GM21619 (cell line): ENCODE data around the gene RAB8B.

Experiments
- ATAC-seq: cut with Tn5 transposase; IDR thresholded peaks from one replicate; pipeline ENCODE4 v1.9.1; 2021; ENCODE audit not compliant: unreplicated experiment

The RAB8B gene

GRCh38 chr15:63305260-63305659, 115.9 kb downstream of the RAB8B start:
- no peak for ATAC-seq

DNA sequence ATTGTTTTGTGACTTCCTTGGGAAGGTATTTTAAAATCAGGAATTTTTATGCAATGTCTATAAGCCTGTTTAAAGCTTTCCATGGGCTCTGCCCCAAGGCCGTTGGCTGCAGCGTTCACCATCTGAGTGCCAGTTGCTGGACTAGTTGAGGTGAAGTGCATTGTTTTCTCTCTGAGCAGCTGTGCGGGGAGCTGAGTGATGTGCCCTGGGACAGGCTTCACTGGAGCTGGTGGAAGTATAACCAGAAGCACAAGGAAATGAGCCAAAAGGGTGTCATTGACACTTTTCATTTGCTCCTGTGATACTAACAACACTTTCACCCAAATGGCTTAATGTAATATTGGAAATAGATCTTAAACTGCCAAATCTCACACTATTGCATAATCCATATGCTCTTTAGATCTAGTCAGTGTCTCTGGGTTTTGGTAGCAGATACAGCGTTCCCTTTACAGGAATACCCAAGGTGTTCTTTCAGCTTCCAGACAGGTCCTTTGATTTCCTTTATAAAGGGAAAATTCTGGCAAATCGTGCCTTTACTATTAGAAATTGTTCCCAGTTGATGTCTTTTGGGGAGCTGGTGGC, 117.2 kb downstream of the RAB8B start:
- ATAC-seq: no peak

DNA sequence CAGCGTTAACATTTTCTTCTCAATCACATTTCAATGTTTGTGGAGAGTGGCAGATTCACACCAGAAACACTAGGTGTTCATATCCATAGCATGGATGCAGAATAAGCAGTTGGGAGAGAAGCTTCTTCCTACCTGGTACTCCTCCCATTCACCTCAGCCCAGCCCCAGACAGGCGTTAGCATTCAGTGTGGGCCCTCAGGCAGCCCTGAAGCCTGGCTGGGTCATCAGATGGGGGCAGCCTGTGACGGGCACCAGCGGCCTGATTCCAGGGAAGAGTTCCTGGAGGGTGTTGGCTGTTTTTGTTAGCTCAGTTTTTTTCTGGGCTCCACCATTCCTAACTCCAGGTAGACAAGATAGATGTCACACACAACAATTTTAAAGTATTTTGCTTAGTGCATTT, 119.1 kb downstream of the RAB8B start:
- ATAC-seq: no peak

GRCh38 chr15:63308947-63309346, 119.5 kb downstream of the RAB8B start:
- ATAC-seq: no peak

GRCh38 chr15:63310646-63311045, 121.2 kb downstream of the RAB8B start:
- ATAC-seq: no peak

DNA sequence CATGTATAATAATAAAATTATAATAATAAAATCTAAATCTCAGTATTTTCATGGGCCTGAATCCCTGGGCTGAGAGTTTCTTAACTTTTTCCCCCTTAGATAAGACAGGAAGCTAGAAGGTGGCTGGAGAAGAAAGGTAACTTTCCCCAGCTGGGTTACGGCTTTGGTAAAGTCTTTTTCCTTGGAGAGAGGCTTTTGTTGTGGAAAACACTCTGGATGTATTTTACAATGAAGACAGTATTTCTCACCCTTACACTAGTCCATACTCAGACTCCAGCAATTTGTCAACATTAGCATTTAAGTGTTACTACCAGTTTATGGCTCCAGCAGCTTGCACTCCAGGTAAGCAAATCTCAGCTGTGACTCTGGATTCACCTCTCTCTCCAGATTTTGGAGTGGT, 122.9 kb downstream of the RAB8B start:
- no peak for ATAC-seq

DNA sequence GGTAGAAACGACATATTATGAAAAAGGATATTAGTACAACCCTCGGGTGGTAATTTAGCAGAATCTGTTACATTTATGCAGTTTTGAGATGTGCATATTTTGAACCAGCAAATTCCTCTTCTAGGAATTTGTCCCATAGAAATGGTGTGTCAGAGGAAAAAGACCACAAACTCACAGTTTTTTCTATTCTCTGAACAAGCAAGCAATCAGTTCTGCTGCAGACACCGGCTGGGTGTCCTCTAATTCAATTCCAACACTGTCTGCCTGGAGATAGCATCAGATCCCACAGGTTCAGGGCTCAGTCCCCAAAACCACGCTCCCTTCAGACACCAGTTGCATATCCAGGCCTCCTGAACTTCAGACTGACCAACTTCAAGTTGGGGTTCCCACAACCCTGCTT, 124.4 kb downstream of the RAB8B start:
- ATAC-seq: no peak

GRCh38 chr15:63314409-63314808, 125.0 kb downstream of the RAB8B start:
- no peak for ATAC-seq
